Stimulated activated CD4-positive, alpha-beta T cell treated with anti-CD3 and anti-CD28 coated beads, Interleukin-1b, Interleukin-23, amount 100 ng/mL, for 1 hour (primary cell): ENCODE results near the gene TAP1.

Experiments used
- DNase-seq, 2 donors: peaks; one replicate each; pipeline ENCODE4 v3.0.0-alpha.2; 2020; ENCODE audit warnings: low read depth in 2 of 2

The TAP1 gene

DNA sequence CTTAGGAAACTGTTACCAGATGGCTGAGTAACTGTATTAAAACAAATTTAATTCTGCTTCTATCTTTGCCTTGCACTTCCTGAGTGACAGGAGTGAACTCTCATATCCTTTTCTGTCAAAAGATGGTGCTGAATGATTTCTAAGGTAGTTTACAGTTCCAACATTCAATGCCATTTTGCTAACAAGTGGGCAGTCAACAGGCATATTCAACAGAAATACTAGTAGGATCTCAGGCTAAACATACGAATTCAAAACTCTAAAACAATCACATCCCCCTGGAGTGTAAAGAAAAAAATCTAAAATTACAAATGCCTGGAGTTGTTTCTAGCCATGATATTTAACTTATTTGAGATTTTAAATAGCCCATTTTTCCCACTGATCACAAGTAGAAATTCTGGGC is 7.2 kb upstream of the TAP1 start:
- DNase-seq = no peak

DNA sequence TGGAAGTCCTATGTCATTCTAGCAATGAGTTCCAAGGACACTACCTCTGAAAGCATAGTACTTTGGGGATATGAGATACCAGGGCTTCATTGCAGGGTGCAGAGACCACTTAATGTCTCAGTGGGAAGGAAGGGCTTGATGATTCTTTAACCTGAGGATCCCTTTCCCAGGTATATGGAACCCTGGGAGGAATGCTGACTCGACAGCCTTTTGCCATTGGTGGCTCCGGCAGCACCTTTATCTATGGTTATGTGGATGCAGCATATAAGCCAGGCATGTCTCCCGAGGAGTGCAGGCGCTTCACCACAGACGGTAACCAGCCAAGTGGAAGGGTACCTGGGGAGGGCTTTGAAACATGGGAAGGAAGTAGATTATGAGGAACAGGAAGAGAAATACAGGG is 4.7 kb upstream of the TAP1 start:
- DNase-seq = no peak

DNA sequence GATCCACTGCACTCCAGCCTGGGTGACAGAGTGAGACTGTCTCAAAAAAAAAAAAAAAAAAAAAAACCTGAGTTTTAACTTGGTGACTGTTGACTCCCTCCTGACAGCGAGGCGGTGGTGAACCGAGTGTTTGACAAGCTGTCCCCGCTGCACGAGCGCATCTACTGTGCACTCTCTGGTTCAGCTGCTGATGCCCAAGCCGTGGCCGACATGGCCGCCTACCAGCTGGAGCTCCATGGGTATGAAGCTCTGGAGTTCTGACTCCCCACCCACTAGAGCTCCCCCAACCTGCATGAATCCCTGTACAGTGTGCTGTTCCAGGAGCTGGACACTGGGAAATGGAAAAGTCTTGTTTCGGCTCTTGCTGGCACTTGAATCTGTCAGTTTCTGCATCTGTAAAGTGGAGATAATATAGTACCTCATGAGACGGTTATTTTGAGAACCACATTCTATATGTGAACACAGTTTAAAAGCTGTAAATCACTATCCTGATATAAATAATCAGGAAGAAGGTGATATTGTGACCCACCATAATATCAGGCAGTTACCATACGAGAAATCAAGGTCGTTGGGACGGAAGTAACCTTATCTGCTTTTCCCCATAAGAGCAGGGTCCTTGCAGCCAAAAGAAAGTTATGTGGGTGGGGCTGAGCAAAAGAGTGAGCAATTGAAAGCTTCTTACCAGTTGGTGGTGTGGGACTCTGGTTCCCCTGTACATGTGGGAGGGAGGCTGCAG is 3.8 kb upstream of the TAP1 start:
- DNase-seq = no peak

DNA sequence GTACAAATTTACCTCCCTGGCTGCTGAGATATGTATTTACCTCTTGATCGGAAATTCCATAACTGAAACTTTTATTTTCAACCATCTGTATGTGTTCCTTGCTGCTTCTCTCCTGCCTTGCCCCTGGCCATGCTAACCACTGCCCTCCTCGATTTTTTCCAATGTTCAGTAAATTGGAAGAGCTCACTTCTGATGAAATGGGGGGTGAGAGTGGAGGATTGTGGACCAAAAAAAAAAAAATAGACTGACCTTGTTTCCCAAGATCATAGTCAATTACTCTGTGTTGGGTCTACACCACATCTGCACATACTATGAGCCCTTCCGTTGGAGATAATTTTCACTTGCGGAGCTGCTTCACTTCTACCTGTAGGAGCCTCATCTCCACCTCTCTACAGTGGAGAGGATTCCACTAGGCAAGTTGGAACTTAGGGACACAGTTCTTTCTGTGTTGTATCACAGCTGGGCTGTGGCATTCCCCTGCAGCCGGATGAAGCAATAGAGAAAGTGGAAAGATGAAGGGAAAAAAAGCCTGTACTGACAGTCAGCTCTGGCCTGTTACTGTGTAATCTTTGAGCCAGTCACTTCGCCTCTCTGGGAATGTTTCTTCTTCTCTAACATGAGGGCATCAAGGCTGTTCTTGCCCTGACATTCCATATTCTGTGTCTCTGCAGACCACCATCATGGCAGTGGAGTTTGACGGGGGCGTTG is 2.1 kb upstream of the TAP1 start:
- no peak for DNase-seq

DNA sequence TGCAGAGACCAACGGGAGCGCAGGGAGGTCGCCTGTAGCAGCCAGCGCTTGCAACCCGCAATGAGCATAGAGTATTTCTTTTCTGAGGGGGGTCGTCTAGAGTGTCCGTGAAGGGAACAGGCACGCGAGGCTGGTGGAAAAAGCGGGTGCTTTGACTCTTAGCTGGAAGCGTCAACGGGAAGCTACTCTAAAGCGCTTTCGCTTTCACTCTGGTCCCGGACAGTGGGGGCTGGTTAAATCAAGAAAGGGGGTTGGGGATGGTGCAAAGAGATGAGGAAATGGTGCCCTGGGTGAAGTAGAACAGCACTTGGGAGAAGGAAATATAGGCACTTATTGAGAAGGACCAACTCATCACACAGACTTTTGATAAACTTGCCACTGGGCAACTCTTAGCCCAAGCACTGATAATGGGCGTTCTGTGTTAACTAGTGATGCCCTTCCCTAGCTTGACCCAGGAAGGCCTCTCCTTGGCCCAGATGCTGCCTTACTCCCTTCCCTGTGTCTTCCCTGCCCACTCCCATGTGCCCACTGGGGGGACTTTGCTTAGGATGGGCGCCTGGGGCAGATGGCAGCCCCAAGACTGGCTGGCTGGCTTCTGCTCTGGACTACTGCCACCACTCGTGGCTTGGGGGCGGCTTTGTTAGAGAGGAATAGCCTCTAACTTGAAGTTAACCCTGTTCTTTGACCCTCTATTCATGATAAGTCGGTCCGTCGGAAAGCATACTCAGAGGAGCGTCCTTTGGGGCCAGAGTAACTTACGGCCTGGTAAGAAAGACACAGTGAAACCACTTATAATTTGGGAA is 1.1 kb upstream of the TAP1 start:
- no peak for DNase-seq

DNA sequence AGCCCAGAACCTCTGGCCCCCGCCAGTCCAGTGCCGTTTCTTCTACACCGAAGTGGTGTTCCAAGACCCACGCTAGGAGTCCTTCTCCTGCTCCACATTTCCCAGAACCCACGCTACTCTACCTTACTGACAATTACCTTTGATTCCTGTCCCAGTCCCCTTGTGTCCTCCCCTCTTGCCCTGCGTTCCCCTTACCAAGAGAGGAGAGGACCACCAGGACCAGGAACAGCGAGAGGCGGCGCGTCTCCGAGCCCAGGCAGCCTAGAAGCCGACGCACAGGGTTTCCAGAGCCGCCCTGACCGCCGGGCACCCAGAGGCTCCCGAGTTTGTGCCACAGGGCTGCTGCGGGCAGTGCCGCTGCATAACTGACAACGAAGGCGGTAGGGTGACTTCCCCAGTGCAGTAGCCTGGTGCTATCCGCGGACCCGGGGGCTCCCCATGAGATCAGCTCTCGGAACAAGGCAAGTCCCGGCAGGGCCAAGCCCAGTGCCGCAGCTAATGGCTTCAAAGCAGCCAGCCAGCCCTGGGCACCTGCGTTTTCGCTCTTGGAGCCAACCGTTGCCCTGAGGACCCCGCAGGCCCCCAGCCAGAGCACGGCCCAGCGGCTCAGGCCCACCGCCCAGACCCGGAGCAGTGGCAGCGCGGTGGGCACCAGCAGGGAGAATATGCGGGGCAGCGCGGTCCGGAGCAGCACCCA is 512 bp downstream of the TAP1 start:
- no peak for DNase-seq

DNA sequence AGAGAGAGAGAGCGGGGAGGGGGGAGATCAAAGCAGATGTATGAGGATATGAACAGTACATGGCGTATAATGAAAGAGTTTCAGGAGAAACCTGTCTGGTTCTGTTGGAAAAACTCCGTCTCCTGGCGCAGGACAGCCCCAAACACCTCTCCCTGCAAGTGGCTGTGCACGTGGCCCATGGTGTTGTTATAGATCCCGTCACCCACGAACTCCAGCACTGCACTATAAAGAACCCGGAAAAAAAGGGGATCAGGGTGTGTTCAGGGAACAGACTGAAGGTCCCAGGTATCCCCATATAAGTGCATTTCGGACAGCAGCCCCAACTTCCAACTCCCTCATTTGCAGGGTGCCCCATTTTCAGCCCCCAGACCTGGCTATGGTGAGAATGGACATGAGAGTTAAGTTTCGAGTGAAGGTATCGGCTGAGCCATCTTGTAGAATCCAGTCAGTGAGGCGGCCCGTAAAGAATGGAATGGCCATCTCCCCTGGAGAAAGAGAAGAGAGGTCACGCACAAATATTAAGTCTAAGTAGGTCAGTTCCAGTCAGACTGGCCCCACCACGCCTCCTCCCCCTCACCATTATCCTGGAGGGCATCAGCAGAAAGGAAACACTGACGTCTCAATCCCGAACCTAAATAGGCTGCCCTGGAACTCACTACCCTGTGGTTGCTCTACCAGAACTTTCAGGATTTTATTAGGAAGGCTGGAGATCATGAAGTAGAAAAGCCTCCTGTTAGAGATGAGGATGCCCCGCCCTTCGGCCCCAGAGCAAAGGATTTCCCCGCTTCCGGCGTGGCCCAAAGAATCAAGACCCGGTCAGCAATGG is 1.3 kb downstream of the TAP1 start:
- DNase-seq = no peak

DNA sequence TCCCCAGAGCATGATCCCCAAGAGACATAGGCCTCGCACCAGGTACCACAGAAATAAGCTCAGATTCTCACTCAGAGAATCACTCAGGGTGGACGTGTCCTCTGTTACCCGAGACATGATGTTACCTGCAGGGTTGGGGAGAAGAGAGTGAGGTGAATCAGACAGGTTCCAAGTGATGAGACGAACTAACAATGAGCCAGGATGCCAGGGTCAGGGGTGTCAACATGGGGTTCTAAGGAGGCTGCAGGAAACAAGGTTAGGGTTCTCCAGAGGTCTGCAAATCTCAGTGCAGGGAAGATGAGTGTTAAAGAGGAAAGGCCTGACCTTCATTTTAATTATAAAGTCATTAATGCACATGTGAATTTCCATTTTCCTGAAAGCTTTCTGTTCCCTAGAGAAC is 2.5 kb downstream of the TAP1 start:
- no peak for DNase-seq

DNA sequence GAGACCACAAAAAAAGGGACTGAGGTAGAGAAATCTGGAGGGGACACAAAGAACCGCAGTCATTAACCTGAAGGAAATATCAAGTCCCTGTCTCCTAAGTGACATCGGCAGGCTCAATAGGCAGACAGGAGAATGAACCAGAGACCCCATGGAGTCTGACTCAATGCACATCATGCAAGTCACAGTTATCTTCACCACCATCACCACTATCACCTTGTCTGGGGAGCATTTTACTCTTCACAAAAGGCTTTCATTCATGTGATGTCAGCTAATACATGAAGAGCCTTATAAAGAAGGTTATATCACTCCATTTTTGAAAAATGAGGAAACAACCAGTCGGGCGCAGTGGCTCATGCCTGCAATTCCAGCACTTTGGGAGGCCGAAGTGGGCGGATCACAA is 4.4 kb downstream of the TAP1 start:
- DNase-seq = no peak

DNA sequence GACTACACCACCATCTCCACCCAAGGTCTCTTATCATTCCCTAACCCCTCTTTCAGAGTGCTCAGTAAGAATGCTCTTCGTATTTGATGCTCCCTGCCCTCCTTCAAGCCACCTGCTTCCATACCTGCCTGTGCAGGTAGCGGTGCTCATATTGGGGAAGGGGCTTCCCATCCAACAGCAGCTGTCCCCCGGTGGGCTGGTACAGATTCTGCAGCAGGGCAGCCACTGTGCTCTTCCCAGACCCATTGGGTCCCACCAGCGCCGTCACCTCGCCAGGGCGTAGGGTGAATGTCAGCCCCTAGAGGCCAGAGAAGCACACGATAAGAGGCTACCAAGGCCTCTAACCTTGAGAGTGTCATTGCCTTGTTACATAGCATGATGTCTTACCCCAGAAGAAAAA is 5.7 kb downstream of the TAP1 start:
- no peak for DNase-seq

DNA sequence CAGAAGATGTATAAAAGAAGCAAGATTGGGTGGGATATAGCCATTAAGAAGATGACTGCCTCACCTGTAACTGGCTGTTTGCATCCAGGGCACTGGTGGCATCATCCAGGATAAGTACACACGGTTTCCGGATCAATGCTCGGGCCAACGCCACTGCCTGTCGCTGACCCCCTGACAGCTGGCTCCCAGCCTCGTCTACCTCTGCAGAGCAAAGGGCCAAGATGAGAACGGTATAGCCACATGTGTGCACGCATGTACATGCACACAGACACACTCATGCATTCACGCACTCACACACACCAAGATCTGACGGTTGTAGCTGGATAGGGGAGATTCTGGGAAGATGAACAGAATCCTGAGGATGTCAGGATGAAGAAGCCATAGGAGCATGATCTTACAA is 6.5 kb downstream of the TAP1 start:
- no peak for DNase-seq

DNA sequence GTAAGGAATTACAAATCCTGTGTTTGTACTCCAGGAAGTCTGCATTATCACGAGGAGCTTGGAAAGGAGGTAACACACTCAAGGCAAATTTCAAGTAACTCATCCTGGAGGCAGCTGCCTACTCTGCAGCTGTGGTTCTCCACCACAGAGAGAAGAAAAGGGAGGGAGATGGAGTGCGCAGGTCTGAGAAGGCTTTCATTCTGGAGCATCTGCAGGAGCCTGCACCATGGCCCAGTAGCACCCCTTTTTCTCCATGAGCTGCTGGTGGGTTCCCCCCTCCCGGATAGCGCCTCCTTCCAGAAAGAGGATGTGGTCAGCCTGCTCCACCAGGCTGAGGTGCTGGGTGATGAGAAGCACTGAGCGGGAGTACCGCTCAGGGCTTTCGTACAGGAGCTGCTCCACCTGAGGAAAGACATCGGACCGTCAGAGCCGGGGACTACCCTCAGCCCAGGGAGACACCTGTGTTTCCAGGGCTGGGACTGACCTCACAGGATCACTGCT is 8.1 kb downstream of the TAP1 start:
- no peak for DNase-seq

DNA sequence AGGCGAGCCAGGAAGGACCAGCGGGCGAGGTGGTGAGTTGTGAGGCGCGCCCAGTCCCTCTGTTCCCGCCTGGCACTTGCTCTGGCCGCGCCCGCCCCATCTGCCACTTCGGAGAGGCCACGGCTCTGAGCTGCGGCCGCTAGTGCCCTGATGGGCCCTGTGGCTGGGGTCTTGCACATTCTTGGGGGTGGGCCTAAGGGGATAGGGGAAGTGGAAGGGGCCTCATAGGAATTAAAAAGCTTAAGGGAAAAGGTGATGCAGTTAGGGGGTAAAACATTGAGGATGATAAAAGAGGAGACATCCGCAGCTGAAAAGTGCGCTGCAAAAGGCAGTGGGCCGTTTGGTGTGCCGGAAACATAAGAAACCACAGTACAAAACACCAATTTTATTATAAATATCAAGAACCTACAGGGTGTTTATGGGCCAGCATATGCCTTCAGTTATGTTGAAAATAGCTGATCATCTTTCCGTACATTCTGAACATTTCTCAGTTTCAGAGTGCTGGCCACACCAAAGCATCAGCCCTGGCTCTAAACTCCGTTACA is 8.6 kb downstream of the TAP1 start:
- no peak for DNase-seq

DNA sequence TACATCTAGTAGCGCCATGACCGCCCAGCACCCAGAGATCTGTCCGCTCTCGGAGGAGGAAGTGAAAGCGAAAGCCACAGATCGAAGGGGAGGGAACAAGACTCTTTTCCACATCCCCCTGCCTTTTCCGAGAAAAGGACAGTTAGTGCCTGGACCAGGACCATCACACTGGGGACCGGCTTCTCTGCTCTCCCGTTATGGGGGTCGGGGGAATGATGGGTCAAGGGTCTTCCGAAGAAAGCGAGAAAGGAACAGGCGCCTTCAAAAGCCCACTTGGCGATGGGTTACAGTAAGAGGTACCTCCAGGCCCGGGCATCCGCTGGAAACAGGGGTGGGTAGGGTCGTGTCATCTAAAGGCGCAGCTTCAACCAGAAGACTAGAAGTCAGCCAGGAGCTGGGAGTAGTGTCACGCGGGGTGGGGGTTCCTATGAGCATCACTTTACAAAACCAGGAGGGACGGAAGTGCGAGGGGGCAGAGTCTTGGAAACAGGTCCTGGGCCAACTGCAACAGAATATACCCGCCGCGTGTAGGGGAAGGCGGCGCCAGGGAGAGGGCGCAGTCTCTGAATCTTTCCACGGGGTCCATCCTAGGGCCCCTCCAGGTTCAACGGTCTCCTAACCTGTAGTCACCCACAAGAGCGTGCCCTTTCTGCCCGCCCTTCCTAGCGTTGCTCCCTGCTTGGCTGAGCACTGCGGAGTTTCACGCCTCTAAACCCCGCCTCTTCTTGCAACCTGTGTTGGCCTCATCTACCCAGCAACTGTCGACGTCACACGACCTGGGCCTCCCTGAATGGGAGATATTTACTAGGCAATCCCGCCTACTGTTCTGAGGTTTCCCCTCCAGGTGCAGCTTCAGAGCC is 9.3 kb downstream of the TAP1 start, which contains the start of gene PSMB8:
PSMB8 (minus strand) TSS at position 69 of the 860 bp plus-strand sequence; CDS start at position 18, 51 bp downstream.
- DNase-seq = peak; percentile 95 to 96

DNA sequence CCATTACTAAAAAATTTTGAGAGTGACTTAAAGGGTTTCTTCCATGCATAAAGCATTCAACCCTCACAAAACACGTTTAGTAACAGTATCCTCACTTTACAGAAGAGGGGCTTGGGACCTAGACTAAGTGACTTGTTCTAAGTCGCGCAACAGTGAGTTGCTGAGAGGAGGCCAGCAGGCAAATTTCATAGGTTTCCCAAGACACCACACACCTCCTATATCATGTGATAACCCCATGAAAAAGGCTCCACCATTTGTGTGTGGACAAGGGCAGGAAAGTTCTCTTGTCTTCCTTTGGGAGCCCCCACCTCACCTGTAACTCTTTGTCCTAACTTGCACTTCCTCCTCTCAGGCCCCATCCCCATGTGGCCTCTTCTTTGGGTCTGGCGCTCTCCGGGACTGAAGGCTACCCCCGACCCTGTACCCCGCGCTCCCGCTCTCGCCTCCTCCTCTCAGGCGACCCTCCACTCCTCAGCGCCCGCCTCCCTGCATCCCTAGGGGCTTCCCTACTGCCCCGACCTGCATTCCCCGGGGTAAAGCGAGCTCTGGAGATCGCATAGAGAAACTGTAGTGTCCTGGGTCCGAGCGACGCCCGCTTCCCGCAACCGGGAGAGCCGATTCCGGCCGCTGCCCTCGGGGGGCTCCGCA is 10.0 kb downstream of the TAP1 start:
- DNase-seq = no peak

DNA sequence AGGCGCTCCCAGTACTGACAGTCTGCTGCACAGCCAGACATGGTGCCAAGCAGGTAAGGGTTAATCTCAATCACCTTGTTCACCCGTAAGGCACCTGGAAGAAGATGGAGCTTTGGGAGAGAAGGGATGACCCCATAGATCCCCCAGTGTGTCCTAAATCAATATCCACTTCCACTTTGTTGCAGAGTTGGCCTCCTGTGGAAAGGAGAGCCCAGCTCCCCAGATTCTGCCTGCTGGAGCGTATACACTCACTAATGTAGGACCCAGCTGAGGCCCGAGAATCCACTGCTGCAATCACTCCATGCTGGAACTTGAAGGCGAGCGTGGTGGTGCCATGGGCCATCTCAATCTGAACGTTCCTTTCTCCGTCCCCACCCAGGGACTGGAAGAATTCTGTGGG is 10.8 kb downstream of the TAP1 start:
- DNase-seq = no peak

DNA sequence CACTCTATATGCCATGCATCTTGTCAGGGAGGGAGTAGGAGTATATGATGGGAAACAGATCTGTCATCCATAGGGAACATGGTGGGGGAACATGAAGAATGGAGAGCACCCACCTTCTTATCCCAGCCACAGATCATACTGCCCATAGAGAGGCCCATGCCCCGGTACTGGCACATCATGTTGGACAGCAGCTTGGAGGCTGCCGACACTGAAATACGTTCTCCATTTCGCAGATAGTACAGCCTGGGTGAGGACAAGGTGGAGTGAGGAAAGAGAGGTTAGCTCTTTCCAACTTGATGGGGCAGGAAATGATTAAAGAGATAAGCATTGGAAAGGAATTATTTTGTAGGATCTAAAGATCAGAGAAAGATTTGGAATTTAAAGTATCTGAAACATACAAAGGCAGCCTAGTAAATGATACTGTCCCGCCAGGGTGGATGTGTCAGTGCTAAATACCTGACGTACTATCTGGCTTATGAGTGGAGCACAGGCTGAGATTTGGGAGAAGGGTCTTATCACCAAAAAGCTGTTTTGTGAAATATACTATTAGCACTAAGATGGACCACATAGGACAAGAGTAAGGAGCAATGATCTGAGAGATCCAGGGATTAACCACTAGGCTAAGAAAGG is 11.4 kb downstream of the TAP1 start:
- DNase-seq = no peak

DNA sequence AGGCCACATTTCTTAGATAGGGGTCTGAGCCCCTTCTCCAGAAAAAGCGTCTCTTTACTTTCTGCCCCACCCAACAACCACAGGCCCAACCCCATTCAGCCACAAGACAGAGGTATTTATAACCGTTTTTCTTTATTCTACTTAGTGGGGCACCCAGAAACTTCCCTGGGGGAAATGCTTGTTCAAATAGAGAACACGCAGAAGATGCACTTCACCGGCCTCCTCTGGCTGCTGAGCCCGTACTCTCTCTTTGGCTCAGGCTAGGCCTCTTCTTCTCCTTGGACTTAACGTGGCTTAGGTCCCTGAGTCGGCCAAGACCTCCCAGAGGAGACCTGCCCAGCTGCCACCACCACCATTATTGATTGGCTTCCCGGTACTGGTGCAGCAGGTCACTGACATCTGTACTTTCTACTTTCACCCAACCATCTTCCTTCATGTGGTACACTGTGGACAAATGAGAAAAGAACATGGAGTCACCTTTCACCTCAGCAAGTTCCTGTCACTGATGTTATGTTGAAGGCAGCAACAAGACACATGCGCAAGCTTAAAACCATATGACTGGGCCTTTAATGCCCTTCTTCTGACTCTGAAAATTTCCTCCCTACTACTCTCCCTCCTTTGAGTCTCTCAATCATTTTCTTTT is 12.8 kb downstream of the TAP1 start:
- no peak for DNase-seq
